Measurements from ENCODE around the gene WBP1.
A peak's percentile ranks its signal among the peaks of the same experiment; 100 is the strongest.
"Not testable (repeated sequence)": the region's sequence is repeated elsewhere in the genome, so short reads cannot be mapped to it uniquely, and the experiment has no call there.

Gene WBP1

DNA sequence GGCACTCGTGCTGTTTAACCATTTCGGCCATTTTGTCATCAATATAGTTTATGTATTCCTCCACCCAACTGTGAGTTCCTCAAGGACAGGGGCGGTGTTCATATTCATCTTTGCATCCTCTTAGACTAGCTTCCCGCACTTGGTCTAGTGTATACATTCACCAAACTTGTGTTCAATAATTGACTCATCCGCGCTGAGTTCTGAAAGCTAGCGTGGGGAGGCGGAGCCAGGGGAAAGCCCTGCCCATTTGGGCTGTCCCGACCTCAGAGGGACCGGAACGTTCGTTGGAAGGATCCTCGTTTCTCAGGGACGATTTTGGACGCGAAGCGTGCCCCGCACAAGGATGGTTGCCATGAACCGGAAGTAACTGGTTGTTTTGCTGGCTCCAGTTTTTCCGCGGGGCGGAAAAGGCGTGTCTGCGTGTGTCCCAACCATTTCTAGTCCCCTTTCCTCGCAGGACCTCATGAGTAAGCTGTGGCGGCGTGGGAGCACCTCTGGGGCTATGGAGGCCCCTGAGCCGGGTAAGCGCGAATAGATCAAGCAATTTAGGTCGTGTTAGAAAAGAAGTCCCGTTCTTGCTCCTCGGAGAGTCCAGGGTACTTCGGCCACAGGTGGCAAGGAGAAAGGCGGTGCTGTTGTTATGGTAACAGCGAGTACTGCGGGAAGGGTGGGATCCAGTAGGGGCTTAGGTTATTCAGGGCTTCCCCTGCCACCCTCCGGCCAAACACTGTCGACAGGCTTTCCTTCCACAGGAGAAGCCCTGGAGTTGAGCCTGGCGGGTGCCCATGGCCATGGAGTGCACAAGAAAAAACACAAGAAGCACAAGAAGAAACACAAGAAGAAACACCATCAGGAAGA lies 3.4 kb upstream of the WBP1 start, which contains the start of gene INO80B:
TSS of gene INO80B (plus strand) at position 434 of the 858 bp plus-strand sequence. CDS start at position 464, 30 bp downstream.
- peak; percentile 95 for DNase-seq (ENCODE audit: low read depth, low spot score)

DNA sequence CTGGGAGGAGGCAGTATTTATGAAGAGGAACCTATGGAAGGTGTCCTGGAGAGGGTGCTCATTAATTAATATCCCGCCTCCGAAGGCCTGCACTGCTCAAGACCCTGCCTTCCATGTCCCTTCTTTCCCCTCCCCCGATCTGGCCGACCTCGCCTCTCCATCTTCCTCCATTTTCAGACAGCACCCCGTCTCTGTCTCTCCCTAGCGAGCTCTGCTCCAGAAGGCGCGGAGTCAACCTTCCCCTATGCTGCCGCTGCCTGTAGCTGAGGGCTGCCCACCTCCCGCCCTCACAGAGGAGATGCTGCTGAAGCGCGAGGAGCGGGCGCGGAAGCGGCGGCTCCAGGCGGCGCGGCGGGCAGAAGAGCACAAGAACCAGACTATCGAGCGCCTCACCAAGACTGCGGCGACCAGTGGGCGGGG lies 1.1 kb upstream of the WBP1 start:
- no peak for DNase-seq (ENCODE audit: low read depth, low spot score)

- no peak for DNase-seq (ENCODE audit: low read depth, low spot score)
These were observed 598 bp upstream of the WBP1 start for GRCh38 chr2:74457549-74458131.

DNA sequence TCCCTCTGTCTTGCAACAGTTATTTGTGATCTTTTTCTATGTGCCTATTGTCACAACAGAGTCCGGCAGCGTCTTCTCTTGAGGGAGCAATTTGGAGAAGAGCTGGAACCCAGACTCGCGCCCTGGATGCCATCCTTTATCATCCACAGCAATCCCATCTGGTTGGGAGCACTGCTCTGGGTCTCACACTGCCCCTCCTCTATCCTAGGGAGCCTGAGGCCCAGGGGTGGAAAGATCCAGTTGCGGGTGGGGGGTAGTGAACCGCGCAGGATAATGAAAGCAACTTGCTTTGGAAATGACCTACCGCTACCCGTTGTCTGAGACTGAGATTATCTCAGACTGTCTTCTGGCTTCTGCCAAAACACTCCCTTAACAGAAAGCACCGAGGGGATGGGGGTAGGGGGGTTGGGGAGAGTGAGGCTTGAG lies 713 bp downstream of the WBP1 start:
- no peak for DNase-seq (ENCODE audit: low read depth, low spot score)

- not testable (repeated sequence) for DNase-seq (ENCODE audit: low read depth, low spot score)
These were observed 1.4 kb downstream of the WBP1 start for GRCh38 chr2:74459503-74460118.

- not testable (repeated sequence) for DNase-seq (ENCODE audit: low read depth, low spot score)
These were observed 1.9 kb downstream of the WBP1 start for GRCh38 chr2:74460187-74460586.

- DNase-seq (ENCODE audit: low read depth, low spot score), result no peak
These were observed 3.2 kb downstream of the WBP1 start for GRCh38 chr2:74461187-74462053.

- DNase-seq (ENCODE audit: low read depth, low spot score), result no peak
These were observed 4.0 kb downstream of the WBP1 start for GRCh38 chr2:74462054-74462785.

DNA sequence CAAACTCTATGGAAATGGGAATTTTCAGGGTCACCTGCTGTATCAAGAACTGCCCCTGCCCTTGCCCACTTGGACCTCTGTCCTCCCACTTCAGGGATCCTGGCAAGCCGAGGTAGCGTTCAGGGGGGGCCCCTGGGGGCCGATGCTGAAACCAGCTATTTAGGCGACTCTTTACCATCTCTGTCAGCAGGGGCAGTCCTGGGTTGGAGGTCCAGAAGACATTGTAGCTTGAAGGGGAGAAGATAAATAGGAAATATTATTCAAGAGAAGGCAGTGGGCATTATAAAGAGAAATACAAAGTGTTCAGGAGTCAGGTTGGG lies 4.5 kb downstream of the WBP1 start:
- no peak for DNase-seq (ENCODE audit: low read depth, low spot score)

DNA sequence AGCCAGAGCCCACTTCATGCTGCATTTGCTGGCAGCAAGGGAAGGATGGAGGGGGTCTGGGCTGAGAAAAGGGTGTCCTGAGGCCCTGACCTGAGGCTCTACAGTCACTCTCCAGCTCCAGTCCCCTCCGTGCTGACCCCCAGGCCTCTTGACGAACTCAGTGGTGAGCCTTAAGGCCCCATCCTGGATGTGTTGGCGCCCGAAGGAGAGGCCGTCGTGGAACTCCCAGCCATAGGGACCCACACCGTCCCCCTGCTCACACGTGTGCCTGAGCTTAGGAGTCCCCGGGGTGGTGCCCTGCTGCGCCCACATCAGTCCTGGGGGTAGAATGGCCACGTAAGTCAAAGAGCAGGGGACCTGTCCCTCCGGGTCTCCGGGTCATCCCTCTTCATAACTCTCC lies 6.2 kb downstream of the WBP1 start:
- DNase-seq (ENCODE audit: low read depth, low spot score), result no peak

- not testable (repeated sequence) for DNase-seq (ENCODE audit: low read depth, low spot score)
These were observed 12.5 kb downstream of the WBP1 start for GRCh38 chr2:74470742-74471141.

GRCh38 chr2:74471332-74472065 lies 13.3 kb downstream of the WBP1 start:
- DNase-seq (ENCODE audit: low read depth, low spot score), result no peak

DNA sequence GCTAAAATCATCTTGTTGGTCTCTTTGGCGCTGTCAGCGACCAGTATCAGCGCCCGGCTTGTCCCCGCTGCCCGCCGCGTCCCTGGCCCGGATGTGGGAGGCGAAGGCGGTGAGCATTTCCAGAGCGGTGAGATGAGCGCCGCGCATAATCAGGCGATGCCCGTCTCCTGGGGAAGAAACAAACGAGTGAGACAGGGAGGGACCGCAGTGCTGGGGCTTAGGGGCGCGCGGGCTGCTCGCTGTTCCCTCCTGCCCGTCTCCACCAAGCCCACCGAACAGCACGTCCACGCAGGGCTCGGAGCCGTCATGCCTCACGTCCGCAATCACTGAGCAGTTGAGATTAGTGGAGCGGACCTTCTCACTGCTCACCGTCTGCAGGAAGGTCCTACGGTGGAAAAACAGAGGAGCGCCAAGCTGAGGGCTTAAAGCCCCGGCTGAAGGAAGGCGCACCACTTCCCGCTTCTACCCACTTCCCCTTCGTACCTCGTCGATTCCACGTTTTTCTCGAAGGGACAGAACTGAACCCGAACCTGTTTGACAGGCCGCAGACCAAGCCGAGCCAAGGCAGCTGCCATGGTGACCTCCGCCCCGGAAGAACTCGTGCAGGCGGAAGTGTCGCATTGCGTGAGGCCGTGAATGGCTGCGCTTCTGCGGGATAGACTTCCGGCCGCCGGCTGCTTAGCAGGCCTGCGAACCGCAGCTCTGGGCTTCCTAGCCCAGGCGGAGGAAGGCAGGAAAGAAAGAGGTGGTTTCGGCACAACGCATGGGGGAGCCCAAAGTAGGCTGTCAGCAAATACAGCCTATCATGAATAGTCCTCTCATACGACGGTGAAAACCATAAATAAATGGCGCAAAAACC lies 14.1 kb downstream of the WBP1 start, which contains the start of gene MRPL53:
TSS of gene MRPL53 (minus strand) at position 595 of the 859 bp plus-strand sequence. CDS start at position 575, 20 bp downstream.
- DNase-seq (ENCODE audit: low read depth, low spot score), result peak; percentile 73

GRCh38 chr2:74472945-74473258 lies 14.7 kb downstream of the WBP1 start:
- DNase-seq (ENCODE audit: low read depth, low spot score), result no peak

DNA sequence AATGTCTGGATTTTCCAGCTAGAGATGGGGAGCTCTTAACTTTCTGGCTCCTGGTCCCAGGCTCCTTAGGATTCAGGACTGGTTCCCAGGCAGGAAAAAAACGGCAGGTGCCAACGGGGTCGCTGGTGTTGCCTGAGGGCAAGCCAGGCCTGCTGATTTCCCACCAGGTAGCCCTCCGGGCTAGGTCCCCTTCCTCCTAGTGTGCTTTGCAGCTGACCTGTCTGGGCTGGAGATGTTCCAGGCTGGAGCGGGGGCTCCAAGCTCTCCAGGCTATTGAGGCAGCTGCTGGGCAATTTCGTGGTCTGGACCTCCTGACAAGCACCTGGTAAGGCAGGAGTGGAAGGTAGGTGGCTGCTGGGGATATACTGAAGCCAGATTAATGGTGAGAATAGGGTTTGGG lies 16.2 kb downstream of the WBP1 start:
- no peak for DNase-seq (ENCODE audit: low read depth, low spot score)

- DNase-seq (ENCODE audit: low read depth, low spot score), result no peak
These were observed 16.7 kb downstream of the WBP1 start for GRCh38 chr2:74474899-74475298.

- no peak for DNase-seq (ENCODE audit: low read depth, low spot score)
These were observed 23.2 kb downstream of the WBP1 start for GRCh38 chr2:74481431-74481830.

DNA sequence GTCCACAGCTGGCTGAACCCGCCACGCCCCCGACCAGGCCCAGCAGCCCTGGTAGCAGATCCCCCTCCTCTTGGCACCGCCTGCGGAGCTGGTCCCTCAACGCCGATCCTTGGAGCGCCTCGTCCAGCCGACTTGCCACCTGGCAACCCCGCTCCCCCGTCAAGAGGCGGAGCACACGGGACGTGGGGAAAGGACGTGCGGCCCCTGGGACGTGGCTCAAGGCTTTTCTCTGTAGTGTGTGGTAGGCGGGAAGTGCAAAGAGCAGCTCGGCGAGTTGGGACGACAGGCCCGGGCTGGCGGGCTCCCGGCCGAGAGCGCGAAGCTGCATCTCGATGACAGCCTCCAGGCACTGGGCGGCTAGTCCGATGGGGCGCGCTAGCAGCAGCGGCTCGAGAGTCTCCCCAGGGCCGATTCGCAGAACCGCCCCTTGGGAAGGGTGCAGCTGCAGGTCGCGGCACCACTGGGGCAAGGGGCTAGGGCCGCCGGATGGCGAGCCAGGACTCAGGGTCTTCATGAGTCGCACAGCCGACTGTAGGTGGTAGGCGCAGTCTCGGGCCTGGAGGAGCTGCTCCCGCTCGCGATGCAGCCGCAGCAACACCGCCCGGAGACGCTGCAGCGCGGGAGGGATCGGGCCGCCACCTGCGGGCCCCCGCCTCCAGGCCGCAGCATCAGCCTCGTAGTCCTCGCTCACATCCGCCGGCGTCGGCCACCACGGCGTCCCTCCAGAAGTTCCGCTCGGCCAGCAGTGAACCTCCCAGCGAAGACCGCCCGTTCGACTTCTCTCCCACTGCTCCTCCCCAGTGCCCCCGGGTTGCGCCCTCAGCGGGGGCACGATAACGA lies 23.9 kb downstream of the WBP1 start:
- no peak for DNase-seq (ENCODE audit: low read depth, low spot score)

All from brain pericyte (primary cell).